ACHN (cell line): ENCODE measurements around the gene TTC9C.
"Not testable (repeated sequence)": the region's sequence is repeated elsewhere in the genome, so short reads cannot be mapped to it uniquely, and the experiment has no call there.

Experiments
- DNase-seq: peaks from one replicate; pipeline ENCODE4 v3.0.0-alpha.2; 2015
- in situ Hi-C: cut with HindIII; loops from 2 replicates; pipeline ENCODE4 v1.10.0; 2017; ENCODE audit warnings: low sequenced_read_pairs, low pct_ligation_motif_present, low pct_unique_long_range_greater_than_20kb

Gene TTC9C

GRCh38 chr11:62728171-62728988 lies at the start of gene TTC9C:
TSS of gene TTC9C (plus strand) at chr11:62728486. CDS start at chr11:62728849, 363 bp downstream.
- in situ Hi-C loops, result no loop called here
- DNase-seq, result peak; percentile 83

GRCh38 chr11:62678770-62679696 lies 49.3 kb upstream of the TTC9C start, which contains the start of gene UBXN1:
TSS of gene UBXN1 (minus strand) at chr11:62679073. CDS start at chr11:62678923, 150 bp downstream.
- in situ Hi-C loops, result no loop called here
- peak; percentile 80 for DNase-seq

GRCh38 chr11:62680825-62681240 lies 47.5 kb upstream of the TTC9C start:
- peak; percentile 74 for DNase-seq
- in situ Hi-C loops, result no loop called here

GRCh38 chr11:62682518-62682917 lies 45.8 kb upstream of the TTC9C start:
- DNase-seq, result no peak
- in situ Hi-C loops, result no loop called here

- in situ Hi-C loops, result no loop called here
- no peak for DNase-seq
Measured at GRCh38 chr11:62687508-62688396, 40.5 kb upstream of the TTC9C start.

- no peak for DNase-seq
- in situ Hi-C loops, result no loop called here
Measured at GRCh38 chr11:62688491-62688890, 39.8 kb upstream of the TTC9C start.

- in situ Hi-C loops, result no loop called here
- peak; percentile 34 for DNase-seq
Measured at GRCh38 chr11:62689421-62690183, 38.7 kb upstream of the TTC9C start, which contains the start of gene LRRN4CL. TSS of gene LRRN4CL (minus strand) at chr11:62689530. CDS start at chr11:62688508, 1,022 bp downstream.

GRCh38 chr11:62693624-62694023 lies 34.7 kb upstream of the TTC9C start:
- in situ Hi-C loops, DNase-seq: not testable (repeated sequence)

- in situ Hi-C loops, result no loop called here
- peak; percentile 65 for DNase-seq
Measured at GRCh38 chr11:62694455-62695167, 33.7 kb upstream of the TTC9C start.

- no peak for DNase-seq
- in situ Hi-C loops, result no loop called here
Measured at GRCh38 chr11:62702246-62702645, 26.0 kb upstream of the TTC9C start.

- DNase-seq, in situ Hi-C loops: not testable (repeated sequence)
Measured at GRCh38 chr11:62703921-62704320, 24.4 kb upstream of the TTC9C start.

- in situ Hi-C loops, result no loop called here
Measured at GRCh38 chr11:62705413-62705812, 22.9 kb upstream of the TTC9C start.

GRCh38 chr11:62705880-62706849 lies 22.1 kb upstream of the TTC9C start:
- in situ Hi-C loops, result no loop called here
- peak; percentile 90 for DNase-seq

More at GRCh38 chr11:62705413-62705812, 22.9 kb upstream of the TTC9C start:
- no peak for DNase-seq

- in situ Hi-C loops, result no loop called here
- DNase-seq, result no peak
Measured at GRCh38 chr11:62706850-62707247, 21.4 kb upstream of the TTC9C start.

- in situ Hi-C loops, result no loop called here
- DNase-seq, result no peak
Measured at GRCh38 chr11:62707277-62707861, 20.9 kb upstream of the TTC9C start, which contains the start of the genes BSCL2 and GNG3. TSS of gene BSCL2 (minus strand) at chr11:62707424. CDS start at chr11:62707195, 229 bp downstream. TSS of gene GNG3 (plus strand) at chr11:62707676. CDS start at chr11:62708296, 620 bp downstream.
